Measurements from ENCODE around the gene PSMB9.

DNA sequence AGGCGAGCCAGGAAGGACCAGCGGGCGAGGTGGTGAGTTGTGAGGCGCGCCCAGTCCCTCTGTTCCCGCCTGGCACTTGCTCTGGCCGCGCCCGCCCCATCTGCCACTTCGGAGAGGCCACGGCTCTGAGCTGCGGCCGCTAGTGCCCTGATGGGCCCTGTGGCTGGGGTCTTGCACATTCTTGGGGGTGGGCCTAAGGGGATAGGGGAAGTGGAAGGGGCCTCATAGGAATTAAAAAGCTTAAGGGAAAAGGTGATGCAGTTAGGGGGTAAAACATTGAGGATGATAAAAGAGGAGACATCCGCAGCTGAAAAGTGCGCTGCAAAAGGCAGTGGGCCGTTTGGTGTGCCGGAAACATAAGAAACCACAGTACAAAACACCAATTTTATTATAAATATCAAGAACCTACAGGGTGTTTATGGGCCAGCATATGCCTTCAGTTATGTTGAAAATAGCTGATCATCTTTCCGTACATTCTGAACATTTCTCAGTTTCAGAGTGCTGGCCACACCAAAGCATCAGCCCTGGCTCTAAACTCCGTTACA, 9.1 kb upstream of the PSMB9 start:
- TF ChIP-seq, protein P1, sequence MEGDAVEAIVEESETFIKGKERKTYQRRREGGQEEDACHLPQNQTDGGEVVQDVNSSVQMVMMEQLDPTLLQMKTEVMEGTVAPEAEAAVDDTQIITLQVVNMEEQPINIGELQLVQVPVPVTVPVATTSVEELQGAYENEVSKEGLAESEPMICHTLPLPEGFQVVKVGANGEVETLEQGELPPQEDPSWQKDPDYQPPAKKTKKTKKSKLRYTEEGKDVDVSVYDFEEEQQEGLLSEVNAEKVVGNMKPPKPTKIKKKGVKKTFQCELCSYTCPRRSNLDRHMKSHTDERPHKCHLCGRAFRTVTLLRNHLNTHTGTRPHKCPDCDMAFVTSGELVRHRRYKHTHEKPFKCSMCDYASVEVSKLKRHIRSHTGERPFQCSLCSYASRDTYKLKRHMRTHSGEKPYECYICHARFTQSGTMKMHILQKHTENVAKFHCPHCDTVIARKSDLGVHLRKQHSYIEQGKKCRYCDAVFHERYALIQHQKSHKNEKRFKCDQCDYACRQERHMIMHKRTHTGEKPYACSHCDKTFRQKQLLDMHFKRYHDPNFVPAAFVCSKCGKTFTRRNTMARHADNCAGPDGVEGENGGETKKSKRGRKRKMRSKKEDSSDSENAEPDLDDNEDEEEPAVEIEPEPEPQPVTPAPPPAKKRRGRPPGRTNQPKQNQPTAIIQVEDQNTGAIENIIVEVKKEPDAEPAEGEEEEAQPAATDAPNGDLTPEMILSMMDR (IDR thresholded peaks at IDR 0.05) = no peak
- TF ChIP-seq EP300 (IDR thresholded peaks at IDR 0.05) (no peak), POLR2A (IDR thresholded peaks at IDR 0.05) (no peak)

Measured in sigmoid colon (tissue), 4 donors.